A549 treated with dexamethasone at 1 μM for 4 hours (cell line): ENCODE results near the gene ENPP5. TPM values are rescaled to one million over a fixed set of nuclear protein-coding genes. Genes with fewer than 3 reads are reported as not detected.

ENCODE experiments used
- total RNA-seq: library from RNA; stranded (reverse); fragments of 200-300 nt; extraction: Qiagen RNA extraction; gene quantifications from 5 replicates; pipeline ENCODE4 v1.2.3, GENCODE V29; 2022

Gene ENPP5
- total RNA-seq = not detected in 5 replicates

GRCh38 chr6:46170357-46171289, at the start of gene ENPP5:
Gene ENPP5, minus strand, starts transcription at chr6:46170980. Its CDS starts 2,718 bp downstream, at chr6:46168262.

GRCh38 chr6:46129629-46130511, 40.9 kb downstream of the ENPP5 start, which contains the start of gene ENPP4:
Gene ENPP4, plus strand, starts transcription at chr6:46129989. Its CDS starts 9,595 bp downstream, at chr6:46139584.

Other genes starting within 250 kb of the ENPP5 start
- 0.04 TPM in 1 of 5 replicates, not detected in the others for gene CLIC5, start 155.1 kb downstream of the ENPP5 start, total RNA-seq
- 0.23 to 0.48 TPM (median 0.25 TPM) in 5 replicates for gene ENPP4, start 41.0 kb downstream of the ENPP5 start, total RNA-seq